NB4 (cell line): Measurements from ENCODE around the gene SESN2.

ENCODE experiments used
- DNase-seq: peaks from one replicate; pipeline ENCODE4 v3.0.0; 2010; ENCODE audit warnings: low read depth
- H3K4me3 ChIP-seq: one replicate; pipeline ENCODE4 v1.5.1; 2011; ENCODE audit warnings: mild to moderate bottlenecking, low read depth, low read length, moderate library complexity
- CTCF ChIP-seq: IDR thresholded peaks from one replicate; pipeline ENCODE4 v1.5.1; 2012; ENCODE audit warnings: low read depth, low read length
- MAX ChIP-seq: IDR thresholded peaks from 2 replicates; pipeline ENCODE4 v1.6.1; 2011; ENCODE audit warnings: low read depth, low read length
- MYC ChIP-seq: IDR thresholded peaks from 2 replicates; pipeline ENCODE4 v1.6.1; 2011; ENCODE audit warnings: low read depth, low read length
- POLR2A ChIP-seq: IDR thresholded peaks from 2 replicates; pipeline ENCODE4 v1.6.1; 2011; ENCODE audit warnings: mild to moderate bottlenecking; ENCODE audit not compliant: insufficient read length; ENCODE audit errors: extremely low read depth

The SESN2 gene

GRCh38 chr1:28265577-28265976 lies 6.3 kb downstream of the SESN2 start:
- TF ChIP-seq MAX (no peak), MYC (no peak), CTCF (no peak), POLR2A (no peak)
- no peak overlapping the region for H3K4me3 ChIP-seq
- DNase-seq: no peak

- DNase-seq: no peak
- no peak for TF ChIP-seq POLR2A
- TF ChIP-seq MAX: no peak
- no peak for TF ChIP-seq MYC
- no peak for TF ChIP-seq CTCF
- H3K4me3 ChIP-seq: no peak overlapping the region
Observed at GRCh38 chr1:28266920-28267322, 7.6 kb downstream of the SESN2 start.

GRCh38 chr1:28267633-28268032 lies 8.3 kb downstream of the SESN2 start:
- DNase-seq: no peak
- TF ChIP-seq POLR2A (no peak), MYC (no peak), CTCF (no peak), MAX (no peak)

GRCh38 chr1:28269529-28269928 lies 10.2 kb downstream of the SESN2 start:
- DNase-seq: no peak
- no peak for TF ChIP-seq MYC
- no peak for TF ChIP-seq POLR2A
- TF ChIP-seq CTCF: no peak
- no peak for TF ChIP-seq MAX
- H3K4me3 ChIP-seq: no peak overlapping the region

More at GRCh38 chr1:28267633-28268032, 8.3 kb downstream of the SESN2 start:
- no peak overlapping the region for H3K4me3 ChIP-seq

- DNase-seq: no peak
- TF ChIP-seq MYC: no peak
- no peak overlapping the region for H3K4me3 ChIP-seq
Observed at GRCh38 chr1:28272215-28272852, 13.0 kb downstream of the SESN2 start.

- DNase-seq: no peak
- no peak for TF ChIP-seq CTCF
- TF ChIP-seq POLR2A: no peak
- no peak for TF ChIP-seq MAX
- no peak for TF ChIP-seq MYC
- no peak overlapping the region for H3K4me3 ChIP-seq
Observed at GRCh38 chr1:28273216-28273860, 14.0 kb downstream of the SESN2 start.
